ENCODE results near the gene IGF2.

Gene IGF2, protein sequence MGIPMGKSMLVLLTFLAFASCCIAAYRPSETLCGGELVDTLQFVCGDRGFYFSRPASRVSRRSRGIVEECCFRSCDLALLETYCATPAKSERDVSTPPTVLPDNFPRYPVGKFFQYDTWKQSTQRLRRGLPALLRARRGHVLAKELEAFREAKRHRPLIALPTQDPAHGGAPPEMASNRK

DNA sequence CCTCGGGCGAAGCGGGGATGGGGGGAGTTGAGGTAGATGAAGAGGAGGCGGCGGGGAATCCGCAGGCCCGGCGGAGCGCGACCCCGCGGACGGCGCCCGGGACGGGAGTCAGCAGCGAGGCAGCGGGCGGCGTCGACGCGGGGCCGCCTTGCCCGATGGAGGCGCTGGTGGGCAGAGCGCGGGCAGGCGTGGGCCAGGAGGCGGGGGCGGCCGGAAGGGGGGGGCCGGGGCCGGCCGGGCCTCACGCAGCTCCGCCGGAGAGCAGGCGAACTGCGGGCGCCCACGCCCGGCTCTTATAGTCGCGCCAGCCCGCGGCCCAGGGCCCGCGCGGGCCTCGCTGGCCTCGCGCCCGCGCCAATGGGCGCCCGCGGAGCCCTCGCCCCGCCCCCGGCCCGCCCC, at the start of gene IGF2:
TSS of gene IGF2 (minus strand) at position 267 of the 399 bp plus-strand sequence. CDS start 3,866 bp downstream, outside the sequence.
- TF ChIP-seq, protein P1, sequence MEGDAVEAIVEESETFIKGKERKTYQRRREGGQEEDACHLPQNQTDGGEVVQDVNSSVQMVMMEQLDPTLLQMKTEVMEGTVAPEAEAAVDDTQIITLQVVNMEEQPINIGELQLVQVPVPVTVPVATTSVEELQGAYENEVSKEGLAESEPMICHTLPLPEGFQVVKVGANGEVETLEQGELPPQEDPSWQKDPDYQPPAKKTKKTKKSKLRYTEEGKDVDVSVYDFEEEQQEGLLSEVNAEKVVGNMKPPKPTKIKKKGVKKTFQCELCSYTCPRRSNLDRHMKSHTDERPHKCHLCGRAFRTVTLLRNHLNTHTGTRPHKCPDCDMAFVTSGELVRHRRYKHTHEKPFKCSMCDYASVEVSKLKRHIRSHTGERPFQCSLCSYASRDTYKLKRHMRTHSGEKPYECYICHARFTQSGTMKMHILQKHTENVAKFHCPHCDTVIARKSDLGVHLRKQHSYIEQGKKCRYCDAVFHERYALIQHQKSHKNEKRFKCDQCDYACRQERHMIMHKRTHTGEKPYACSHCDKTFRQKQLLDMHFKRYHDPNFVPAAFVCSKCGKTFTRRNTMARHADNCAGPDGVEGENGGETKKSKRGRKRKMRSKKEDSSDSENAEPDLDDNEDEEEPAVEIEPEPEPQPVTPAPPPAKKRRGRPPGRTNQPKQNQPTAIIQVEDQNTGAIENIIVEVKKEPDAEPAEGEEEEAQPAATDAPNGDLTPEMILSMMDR (IDR thresholded peaks at IDR 0.05; ENCODE audit: low read depth, low read length, missing control alignments), result no peak
- DNase-seq (ENCODE audit: extremely low read depth, low read depth), result no peak
- no peak within 1 kb of the TSS for H3K4me3 ChIP-seq (replicated peaks; ENCODE audit: low read depth, low read length)

DNA sequence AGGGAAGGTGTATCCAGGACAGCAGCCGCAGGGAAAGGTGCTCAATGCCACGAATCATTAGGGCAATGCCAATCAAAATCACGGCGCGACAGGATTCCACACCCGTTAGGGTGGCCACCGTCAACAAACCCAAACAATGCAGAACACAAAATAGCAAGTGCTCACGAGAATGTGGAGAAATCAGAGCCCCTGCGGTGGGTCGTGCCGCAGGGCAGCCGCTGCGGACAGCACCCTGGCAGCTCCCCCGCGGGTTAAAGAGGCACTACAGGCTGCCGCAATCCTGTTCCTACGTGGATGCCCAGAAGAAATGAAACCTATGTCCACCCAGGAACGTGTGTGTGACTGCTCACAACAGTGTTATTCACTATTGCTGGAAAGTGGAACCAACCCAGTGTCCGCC, 49.6 kb upstream of the IGF2 start:
- no peak for DNase-seq (ENCODE audit: extremely low read depth, low read depth)
- no peak overlapping the region for H3K4me3 ChIP-seq (replicated peaks; ENCODE audit: low read depth, low read length)
- TF ChIP-seq, protein P1 (IDR thresholded peaks at IDR 0.05; ENCODE audit: low read depth, low read length, missing control alignments), result no peak

DNA sequence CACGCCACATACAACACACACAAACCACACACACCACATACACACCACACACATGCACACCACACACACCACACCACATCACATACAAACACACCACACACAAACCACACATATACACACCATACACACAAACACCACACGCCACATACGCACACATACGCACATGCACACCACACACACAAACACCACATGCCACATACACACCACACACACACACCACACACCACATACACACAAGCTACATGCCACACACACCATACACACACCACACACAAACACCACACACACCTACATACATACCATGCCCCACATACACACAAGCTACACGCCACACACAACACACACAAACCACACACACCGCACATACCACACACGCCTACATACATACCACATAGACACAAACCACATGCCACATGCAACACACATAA, 48.1 kb upstream of the IGF2 start:
- TF ChIP-seq, protein P1 (IDR thresholded peaks at IDR 0.05; ENCODE audit: low read depth, low read length, missing control alignments), result no peak
- H3K4me3 ChIP-seq (replicated peaks; ENCODE audit: low read depth, low read length), result no peak overlapping the region
- DNase-seq (ENCODE audit: extremely low read depth, low read depth), result no peak

DNA sequence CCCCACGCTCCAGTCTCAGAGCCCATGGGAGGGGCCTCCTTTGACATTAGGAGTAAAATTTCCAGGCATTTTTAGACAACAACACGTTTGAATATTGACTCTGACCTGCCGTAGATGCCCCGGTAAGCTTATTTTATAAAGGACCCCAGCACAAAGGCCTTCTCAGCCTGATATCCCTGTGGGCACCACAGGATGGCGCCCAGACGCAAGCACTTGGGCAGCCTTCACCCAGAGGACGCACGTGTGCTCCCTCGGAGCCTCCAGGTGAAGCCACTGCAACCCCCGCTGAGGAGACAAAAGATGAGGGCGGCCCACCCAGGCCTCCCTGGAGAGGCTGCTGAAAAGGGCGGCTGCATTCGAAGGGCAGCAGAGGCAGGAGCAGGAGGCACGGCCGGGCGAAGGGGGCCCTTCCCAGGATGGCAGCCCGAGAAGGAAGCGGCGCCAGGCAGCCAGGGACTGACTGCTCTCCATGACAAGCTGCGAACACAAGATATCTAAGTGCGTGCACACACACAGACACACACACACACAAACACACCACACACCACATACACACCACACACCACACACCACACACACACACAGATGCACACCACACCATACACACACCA, 47.6 kb upstream of the IGF2 start:
- TF ChIP-seq, protein P1 (IDR thresholded peaks at IDR 0.05; ENCODE audit: low read depth, low read length, missing control alignments), result peak; percentile 32
- DNase-seq (ENCODE audit: extremely low read depth, low read depth), result no peak
- no peak overlapping the region for H3K4me3 ChIP-seq (replicated peaks; ENCODE audit: low read depth, low read length)

DNA sequence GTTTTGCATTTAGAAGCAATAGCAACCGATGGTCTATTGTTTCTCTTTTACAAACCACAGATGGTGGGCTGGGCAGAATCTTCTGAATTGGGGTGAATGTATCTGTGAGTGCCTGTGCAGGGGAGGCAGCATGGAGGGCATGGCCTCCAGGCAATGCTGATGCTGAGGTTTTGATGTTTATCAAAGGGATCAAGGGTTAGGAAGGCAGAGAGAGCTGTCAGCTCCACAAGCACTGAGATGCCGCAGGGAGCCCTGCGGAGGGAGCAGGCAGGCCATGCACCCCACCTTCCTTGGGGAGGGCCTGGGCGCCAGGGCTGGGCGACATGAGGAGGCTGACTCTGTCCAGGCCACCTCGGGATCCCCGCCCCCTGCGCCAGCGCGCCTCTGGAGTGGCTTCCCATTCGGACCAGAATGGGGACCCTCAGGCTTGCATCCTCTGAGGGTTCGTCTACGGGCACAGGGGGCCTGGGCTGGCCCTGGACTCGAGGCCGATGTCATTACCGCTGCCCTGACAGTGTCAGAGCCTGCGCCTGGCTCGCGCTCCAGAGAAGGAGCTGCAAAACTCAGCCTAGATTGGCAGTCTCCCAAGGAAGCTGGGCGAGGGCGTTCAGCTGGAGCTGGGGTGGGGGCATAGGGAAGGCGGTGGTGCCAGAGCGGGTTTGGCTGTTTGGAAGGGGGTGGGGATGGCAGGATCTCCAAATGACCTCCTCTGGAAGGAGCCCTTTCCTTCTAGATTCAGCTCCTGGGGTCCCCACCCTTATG, 46.3 kb upstream of the IGF2 start:
- TF ChIP-seq, protein P1 (IDR thresholded peaks at IDR 0.05; ENCODE audit: low read depth, low read length, missing control alignments), result no peak
- no peak for DNase-seq (ENCODE audit: extremely low read depth, low read depth)
- H3K4me3 ChIP-seq (replicated peaks; ENCODE audit: low read depth, low read length), result no peak overlapping the region

DNA sequence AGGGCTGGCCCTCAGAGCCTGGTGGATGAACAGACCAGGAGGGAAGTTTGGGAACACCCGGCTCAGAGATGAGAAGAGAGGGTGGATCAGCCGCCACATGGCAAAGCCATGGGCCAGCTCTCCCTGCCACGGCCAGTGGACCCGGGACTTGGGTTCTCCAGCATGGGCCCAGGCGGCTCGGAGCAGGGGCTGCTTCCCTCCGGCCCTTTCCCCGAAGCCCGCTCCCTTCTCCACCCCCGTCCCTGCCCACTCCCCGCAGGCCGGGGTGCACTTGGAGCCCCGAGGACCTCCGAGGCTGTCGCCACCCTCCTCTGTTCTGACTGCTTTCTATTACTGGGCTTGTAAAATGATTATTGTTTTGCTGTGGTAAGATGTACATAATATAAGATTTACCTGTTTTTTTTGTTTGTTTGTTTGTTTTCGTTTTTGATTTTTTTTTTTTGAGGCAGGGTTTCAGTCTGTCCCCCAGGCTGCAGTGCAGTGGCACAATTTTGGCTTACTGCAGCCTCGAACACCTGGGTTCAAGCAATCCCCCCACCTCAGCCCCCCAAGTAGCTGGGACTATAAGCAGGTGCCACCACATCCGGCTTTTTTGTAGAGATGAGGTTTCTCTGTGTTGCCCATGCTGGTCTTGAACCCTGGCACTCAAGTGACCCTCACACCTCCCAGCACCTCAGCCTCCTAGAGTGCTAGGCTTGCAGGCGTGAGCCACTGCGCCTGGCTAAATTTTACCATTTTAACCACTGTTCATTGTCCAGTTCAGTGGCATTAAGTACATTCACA, 43.7 kb upstream of the IGF2 start:
- no peak overlapping the region for H3K4me3 ChIP-seq (replicated peaks; ENCODE audit: low read depth, low read length)
- TF ChIP-seq, protein P1 (IDR thresholded peaks at IDR 0.05; ENCODE audit: low read depth, low read length, missing control alignments), result no peak
- no peak for DNase-seq (ENCODE audit: extremely low read depth, low read depth)
